H9 (cell line): Measurements from ENCODE around the gene PLA2G2F. TPM values are rescaled to one million over a fixed set of nuclear protein-coding genes. Genes with fewer than 3 reads are reported as not detected.

Source experiments
- DNase-seq: peaks from one replicate; pipeline ENCODE4 v3.0.0-alpha.2; 2017
- H2AFZ ChIP-seq: one replicate; pipeline ENCODE4 v1.6.1; 2013; ENCODE audit warnings: mild to moderate bottlenecking, low read length, control low read depth, moderate library complexity
- H2AK5ac ChIP-seq: 2 replicates; pipeline ENCODE4 v1.6.1; 2013; ENCODE audit warnings: low read length, control low read depth, mixed read lengths; ENCODE audit not compliant: insufficient read length
- H2BK120ac ChIP-seq: one replicate; pipeline ENCODE4 v1.6.1; 2013; ENCODE audit warnings: low read depth, mild to moderate bottlenecking, low read length, control low read depth, inconsistent platforms; ENCODE audit not compliant: poor library complexity, severe bottlenecking
- H2BK12ac ChIP-seq: 2 replicates; pipeline ENCODE4 v1.6.1; 2013; ENCODE audit warnings: low read length, control low read depth, mixed read lengths, low read depth; ENCODE audit not compliant: insufficient read length
- H2BK15ac ChIP-seq: 2 replicates; pipeline ENCODE4 v1.6.1; 2013; ENCODE audit warnings: low read depth, low read length, control low read depth
- H2BK20ac ChIP-seq: one replicate; pipeline ENCODE4 v1.6.1; 2013; ENCODE audit warnings: low read depth, mild to moderate bottlenecking, low read length, control low read depth, inconsistent platforms; ENCODE audit not compliant: poor library complexity, severe bottlenecking
- H2BK5ac ChIP-seq: 2 replicates; pipeline ENCODE4 v1.6.1; 2013; ENCODE audit warnings: low read length, control low read depth, mixed read lengths; ENCODE audit not compliant: insufficient read length
- H3K14ac ChIP-seq: 2 replicates; pipeline ENCODE4 v1.6.1; 2013; ENCODE audit warnings: low read length, control low read depth; ENCODE audit not compliant: insufficient read depth
- H3K18ac ChIP-seq: 2 replicates; pipeline ENCODE4 v1.6.1; 2013; ENCODE audit warnings: low read depth, mild to moderate bottlenecking, mixed read lengths, low read length, control low read depth; ENCODE audit not compliant: insufficient read length
- H3K23ac ChIP-seq: 2 replicates; pipeline ENCODE4 v1.6.1; 2013; ENCODE audit warnings: low read length, control low read depth, mixed read lengths, low read depth; ENCODE audit not compliant: insufficient read length
- H3K23me2 ChIP-seq: 2 replicates; pipeline ENCODE4 v1.6.1; 2013; ENCODE audit warnings: low read depth, mild to moderate bottlenecking, mixed read lengths, low read length, control low read depth; ENCODE audit not compliant: insufficient read length, poor library complexity, severe bottlenecking
- H3K27ac ChIP-seq: 2 replicates; pipeline ENCODE4 v1.5.1; 2013; ENCODE audit warnings: low read length, control low read depth, mixed read lengths, low read depth; ENCODE audit not compliant: insufficient read length
- H3K27me3 ChIP-seq: 2 replicates; pipeline ENCODE4 v1.6.1; 2013; ENCODE audit warnings: low read length, control low read depth, inconsistent platforms; ENCODE audit not compliant: insufficient read depth
- H3K4ac ChIP-seq: 2 replicates; pipeline ENCODE4 v1.6.1; 2013; ENCODE audit warnings: low read depth, mild to moderate bottlenecking, control low read depth, inconsistent platforms, low read length, moderate library complexity
- H3K4me1 ChIP-seq: 2 replicates; pipeline ENCODE4 v1.6.1; 2013; ENCODE audit warnings: low read length, control low read depth, inconsistent platforms; ENCODE audit not compliant: insufficient read depth
- H3K4me2 ChIP-seq: 2 replicates; pipeline ENCODE4 v1.6.1; 2013; ENCODE audit warnings: low read length, control low read depth, mixed read lengths; ENCODE audit not compliant: insufficient read length, insufficient read depth
- H3K56ac ChIP-seq: 2 replicates; pipeline ENCODE4 v1.6.1; 2013; ENCODE audit warnings: low read depth, mild to moderate bottlenecking, mixed read lengths, low read length, control low read depth; ENCODE audit not compliant: insufficient read length
- H3K79me1 ChIP-seq: 2 replicates; pipeline ENCODE4 v1.6.1; 2013; ENCODE audit warnings: low read depth, mild to moderate bottlenecking, moderate library complexity, low read length, control low read depth, inconsistent platforms; ENCODE audit not compliant: insufficient read depth, poor library complexity, severe bottlenecking
- H3K79me2 ChIP-seq: 2 replicates; pipeline ENCODE4 v1.6.1; 2013; ENCODE audit warnings: low read length, control low read depth, inconsistent platforms; ENCODE audit not compliant: insufficient read depth
- H3K9ac ChIP-seq: 2 replicates; pipeline ENCODE4 v1.6.1; 2013; ENCODE audit warnings: low read length, control low read depth, mixed read lengths; ENCODE audit not compliant: insufficient read length; ENCODE audit errors: extremely low read depth
- H3K9me3 ChIP-seq: one replicate; pipeline ENCODE4 v1.6.1; 2013; ENCODE audit warnings: low read depth, low read length, inconsistent platforms; ENCODE audit not compliant: control insufficient read depth
- H3T11ph ChIP-seq: one replicate; pipeline ENCODE4 v1.6.1; 2013; ENCODE audit warnings: mild to moderate bottlenecking, low read length, control low read depth, inconsistent platforms
- H4K20me1 ChIP-seq: one replicate; pipeline ENCODE4 v1.6.1; 2013; ENCODE audit not compliant: control insufficient read depth, insufficient read length, insufficient read depth
- H4K5ac ChIP-seq: 2 replicates; pipeline ENCODE4 v1.6.1; 2013; ENCODE audit warnings: low read depth, mild to moderate bottlenecking, mixed read lengths, low read length, control low read depth; ENCODE audit not compliant: insufficient read length
- H4K8ac ChIP-seq: replicated peaks from 2 replicates; pipeline ENCODE4 v1.6.1; 2013; ENCODE audit warnings: low read length, control low read depth, mixed read lengths, low read depth; ENCODE audit not compliant: insufficient read length
- H4K91ac ChIP-seq: 2 replicates; pipeline ENCODE4 v1.6.1; 2013; ENCODE audit warnings: low read depth, mild to moderate bottlenecking, moderate library complexity, mixed read lengths, low read length, control low read depth; ENCODE audit not compliant: insufficient read length
- H3K27ac Mint-ChIP-seq, 3 experiments: 2 replicates in 2 of 3; 3 replicates in 1 of 3; pipeline ENCODE4 v1.8.0; 2020 to 2021; ENCODE audit warnings: mixed read lengths in 3 of 3, mild to moderate bottlenecking in 1 of 3, moderate library complexity in 1 of 3
- H3K27me3 Mint-ChIP-seq: 2 replicates; pipeline ENCODE4 v1.8.0; 2021; ENCODE audit warnings: low read depth, mild to moderate bottlenecking, moderate library complexity, mixed read lengths
- H3K36me3 Mint-ChIP-seq, 3 experiments: 2 replicates in 2 of 3; 3 replicates in 1 of 3; pipeline ENCODE4 v1.8.0; 2020 to 2021; ENCODE audit warnings: low read depth in 3 of 3, mixed read lengths in 3 of 3; ENCODE audit not compliant: insufficient read depth in 1 of 3
- H3K4me1 Mint-ChIP-seq, 2 experiments: 2 replicates each; pipeline ENCODE4 v1.8.0; 2020; ENCODE audit warnings: mixed read lengths in 2 of 2
- H3K4me3 Mint-ChIP-seq, 2 experiments: 2 replicates in 1 of 2; 3 replicates in 1 of 2; pipeline ENCODE4 v1.8.0; 2020 to 2021; ENCODE audit warnings: mild to moderate bottlenecking in 2 of 2, mixed read lengths in 2 of 2, moderate library complexity in 1 of 2
- H3K9me3 Mint-ChIP-seq, 2 experiments: 2 replicates in 1 of 2; 3 replicates in 1 of 2; pipeline ENCODE4 v1.8.0; 2020; ENCODE audit warnings: mild to moderate bottlenecking in 2 of 2, mixed read lengths in 2 of 2, moderate library complexity in 1 of 2
- CTCF ChIP-seq: fragments of 200-600 bp; sonication (generic); conservative IDR thresholded peaks from 3 replicates; pipeline ENCODE4 v1.8.0; 2021; ENCODE audit warnings: antibody characterized with exemption, mild to moderate bottlenecking
- WGBS: extraction: QIAGEN DNeasy Blood & Tissue Kit; methylation state at CpG from one replicate; pipeline ENCODE4 v1.1.7; 2013; ENCODE audit warnings: missing lambda C conversion rate, low lambda C conversion rate, mixed read lengths; ENCODE audit not compliant: insufficient read length; ENCODE audit errors: extremely low coverage; 5-methylcytosine and 5-hydroxymethylcytosine counted together
- total RNA-seq: library from RNA; stranded (reverse); gene quantifications from 2 replicates; pipeline ENCODE4 v1.2.1, GENCODE V29; 2021

PLA2G2F gene
- total RNA-seq, 1 experiment from 2014 or later, result not detected

- Histone ChIP-seq H4K91ac (no peak overlapping the region), H3K27ac (no peak overlapping the region), H2BK15ac (no peak overlapping the region), H4K8ac (no peak overlapping the region), H3K18ac (no peak overlapping the region), H3K79me2 (no peaks in the 10 kb centered on the region), H3K9ac (no peak overlapping the region), H3K14ac (no peak overlapping the region), H3K79me1 (no peaks in the 10 kb centered on the region), H2BK5ac (no peak overlapping the region), H4K20me1 (no peaks in the 10 kb centered on the region), H3K56ac (no peak overlapping the region), H3K9me3 (no peaks in the 10 kb centered on the region), H3K27me3 (no peaks in the 10 kb centered on the region; the same call in 1 of the 2 replicates), H3K4me1 (0 out of 2 replicates have a peak, but pooled peaks cover 3% of the 10 kb centered on the region), H4K5ac (no peak overlapping the region), H2BK12ac (no peak overlapping the region), H3K4ac (no peak overlapping the region), H2BK20ac (no peak overlapping the region), H2AK5ac (no peak overlapping the region), H2BK120ac (no peak overlapping the region), H3T11ph (no peak overlapping the region), H3K23me2 (peaks cover 6% of the 10 kb centered on the region), H3K23ac (no peak overlapping the region), H3K4me2 (no peak overlapping the region), H2AFZ (no peak overlapping the region)
- no peak for DNase-seq
- Mint-ChIP-seq H3K4me3 (no peak overlapping the region), H3K36me3 (no peaks in the 10 kb centered on the region; a peak in 1 of 7 replicates), H3K4me1 (peaks cover 24 to 26% of the 10 kb centered on the region in 2 experiments), H3K27me3 (peaks cover 67% of the 10 kb centered on the region), H3K27ac (peak overlapping the region in 1 of 3 experiments; percentile 10; a peak in 1 of 7 replicates), H3K9me3 (no peaks in the 10 kb centered on the region)
- no CpG with 5 or more reads among the region's 19 CpGs for WGBS
- TF ChIP-seq CTCF, result no peak
Observed at GRCh38 chr1:20190256-20191160, 51.4 kb downstream of the PLA2G2F start.
